ENCODE measurements around the gene RASSF3. TPM values are rescaled to one million over a fixed set of nuclear protein-coding genes. Genes with fewer than 3 reads are reported as not detected.
"Not testable (repeated sequence)": the region's sequence is repeated elsewhere in the genome, so short reads cannot be mapped to it uniquely, and the experiment has no call there.

Gene RASSF3
- total RNA-seq, 4 donors from 2014 or later: 5.2 to 11.5 (median 7.0) TPM

DNA sequence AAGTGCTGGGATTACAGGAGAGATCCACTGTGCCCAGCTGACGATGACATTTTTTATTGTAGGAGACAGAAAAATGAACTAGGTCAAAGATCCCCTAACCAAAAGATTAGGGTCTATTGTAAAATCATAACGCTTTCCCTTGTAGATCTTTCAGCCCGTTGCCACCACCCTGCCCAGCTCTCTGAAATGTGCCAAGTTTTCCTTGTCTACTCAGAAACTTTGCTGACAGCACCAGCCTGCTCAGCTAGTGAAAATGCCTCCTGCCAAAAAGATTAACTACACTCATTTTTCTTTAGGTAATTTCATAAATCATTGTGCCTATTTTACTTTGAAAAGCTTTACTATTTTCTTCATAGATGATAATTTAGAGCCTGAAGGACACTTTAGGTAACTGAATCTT, 28.2 kb upstream of the RASSF3 start:
- Histone ChIP-seq H3K4me1 (peaks cover 0 to 10% of the 10 kb centered on the region in 2 donors), H3K27me3 (no peaks in the 10 kb centered on the region), H3K27ac (no peak overlapping the region), H3K4me3 (no peak overlapping the region), H3K9me3 (no peaks in the 10 kb centered on the region), H3K36me3 (no peaks in the 10 kb centered on the region)
- no peak for ATAC-seq
- intact Hi-C loops (cut with DNase I; ENCODE audit: low total_unique reads) (no loop called here), in situ Hi-C loops (cut with MboI; ENCODE audit: low sequenced_read_pairs in 4 of 4) (no loop called here)
- no peak for TF ChIP-seq CTCF (IDR thresholded peaks at IDR 0.05 in 4 of 5, conservative IDR thresholded peaks at IDR 0.05 in 1 of 5)
- TF ChIP-seq POLR2A (IDR thresholded peaks at IDR 0.05): no peak
- DNase-seq: no peak

- H3K4me3 ChIP-seq: no peak overlapping the region
- intact Hi-C loops (cut with DNase I; ENCODE audit: low total_unique reads): no loop called here
- TF ChIP-seq CTCF (IDR thresholded peaks at IDR 0.05 in 4 of 5, conservative IDR thresholded peaks at IDR 0.05 in 1 of 5): no peak
- no peak for TF ChIP-seq POLR2A (IDR thresholded peaks at IDR 0.05)
- H3K27ac ChIP-seq: peak overlapping the region in 1 of 4 donors; percentile 49
- DNase-seq (no peak), ATAC-seq (no peak)
- peaks cover 0 to 10% of the 10 kb centered on the region in 2 donors for H3K4me1 ChIP-seq
- H3K9me3 ChIP-seq: no peaks in the 10 kb centered on the region
- H3K36me3 ChIP-seq: no peaks in the 10 kb centered on the region
- in situ Hi-C loops (cut with MboI; ENCODE audit: low sequenced_read_pairs in 4 of 4): no loop called here
- no peaks in the 10 kb centered on the region for H3K27me3 ChIP-seq
These were observed 27.4 kb upstream of the RASSF3 start for GRCh38 chr12:64582862-64583261.

GRCh38 chr12:64583395-64583770, 26.9 kb upstream of the RASSF3 start:
- intact Hi-C loops (cut with DNase I; ENCODE audit: low total_unique reads); ATAC-seq; H3K27me3 ChIP-seq; H3K9me3 ChIP-seq; H3K36me3 ChIP-seq; DNase-seq; in situ Hi-C loops (cut with MboI; ENCODE audit: low sequenced_read_pairs in 4 of 4): not testable (repeated sequence)
- Histone ChIP-seq H3K4me3 (peak overlapping the region in 2 of 4 donors; percentile 0 to 17), H3K27ac (peak overlapping the region in 2 of 4 donors; percentile 2 to 49), H3K4me1 (peaks cover 0 to 10% of the 10 kb centered on the region in 2 donors)

GRCh38 chr12:64583771-64584421, 26.4 kb upstream of the RASSF3 start:
- Histone ChIP-seq H3K9me3 (no peaks in the 10 kb centered on the region), H3K36me3 (no peaks in the 10 kb centered on the region), H3K4me1 (peaks cover 0 to 10% of the 10 kb centered on the region in 2 donors), H3K4me3 (peak overlapping the region in 2 of 4 donors; percentile 0 to 17), H3K27me3 (no peaks in the 10 kb centered on the region), H3K27ac (peak overlapping the region in 2 of 4 donors; percentile 2 to 49)
- ATAC-seq (peak in 1 of 2 donors; percentile 30), DNase-seq (no peak)
- in situ Hi-C loops (cut with MboI; ENCODE audit: low sequenced_read_pairs in 4 of 4): no loop called here
- no peak for TF ChIP-seq CTCF (IDR thresholded peaks at IDR 0.05 in 4 of 5, conservative IDR thresholded peaks at IDR 0.05 in 1 of 5)
- no peak for TF ChIP-seq POLR2A (IDR thresholded peaks at IDR 0.05)
- intact Hi-C loops (cut with DNase I; ENCODE audit: low total_unique reads): no loop called here

DNA sequence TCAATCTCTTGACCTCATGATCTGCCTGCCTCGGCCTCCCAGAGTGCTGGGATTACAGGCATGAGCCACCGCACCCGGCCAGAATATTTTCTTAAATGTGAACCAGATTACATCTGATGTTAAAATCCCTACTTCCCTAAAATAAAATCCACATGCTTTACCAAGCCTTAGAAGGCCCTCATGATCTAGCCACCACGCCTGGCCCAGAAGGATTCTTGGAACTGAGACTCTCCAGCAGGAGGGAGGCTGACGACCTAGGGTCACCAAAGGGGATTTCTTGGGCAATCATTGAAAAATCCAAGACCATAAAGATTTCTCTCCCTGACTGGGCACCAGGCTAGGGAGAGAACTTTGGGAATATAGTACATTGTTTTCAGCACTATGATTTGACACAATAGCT, 25.2 kb upstream of the RASSF3 start:
- Histone ChIP-seq H3K36me3 (no peaks in the 10 kb centered on the region), H3K4me3 (no peak overlapping the region), H3K27ac (no peak overlapping the region), H3K4me1 (peaks cover 0 to 10% of the 10 kb centered on the region in 2 donors), H3K9me3 (no peaks in the 10 kb centered on the region), H3K27me3 (no peaks in the 10 kb centered on the region)
- in situ Hi-C loops (cut with MboI; ENCODE audit: low sequenced_read_pairs in 4 of 4) (no loop called here), intact Hi-C loops (cut with DNase I; ENCODE audit: low total_unique reads) (no loop called here)
- TF ChIP-seq CTCF (IDR thresholded peaks at IDR 0.05 in 4 of 5, conservative IDR thresholded peaks at IDR 0.05 in 1 of 5) (no peak), POLR2A (IDR thresholded peaks at IDR 0.05) (no peak)
- ATAC-seq: no peak
- no peak for DNase-seq
